Stomach (tissue), 9 donors: ENCODE data around the gene CDPF1. TPM values are rescaled to one million over a fixed set of nuclear protein-coding genes. Genes with fewer than 3 reads are reported as not detected.

Experiments
- DNase-seq, 2 donors: peaks; one replicate each; pipeline versions ENCODE4 v3.0.0 to v3.0.0-alpha.2; 2013 to 2019
- H3K27ac ChIP-seq, 5 donors: fragments of 200-600 bp in 4 of 5; sonication (generic) in 4 of 5; one replicate each; pipeline ENCODE4 v1.5.1; 2013 to 2019; ENCODE audit warnings: mild to moderate bottlenecking in 1 of 5, moderate library complexity in 1 of 5
- H3K27me3 ChIP-seq, 3 donors: fragments of 200-600 bp; sonication (generic); one replicate each; pipeline ENCODE4 v1.5.1; 2017 to 2019; ENCODE audit warnings: mixed run types in 1 of 3
- H3K36me3 ChIP-seq, 4 donors: fragments of 200-600 bp; sonication (generic); 1 replicate in 3 of 4; 2 replicates in 1 of 4; pipeline ENCODE4 v1.5.1; 2016 to 2019
- H3K4me1 ChIP-seq, 4 donors: fragments of 200-600 bp; sonication (generic); one replicate each; pipeline ENCODE4 v1.5.1; 2016 to 2019
- H3K4me3 ChIP-seq, 4 donors: fragments of 200-600 bp; sonication (generic) in 3 of 4; one replicate each; pipeline ENCODE4 v1.5.1; 2016 to 2019; ENCODE audit warnings: mild to moderate bottlenecking in 1 of 4
- H3K9me3 ChIP-seq, 4 donors: fragments of 200-600 bp; sonication (generic); one replicate each; pipeline ENCODE4 v1.5.1; 2016 to 2019
- EP300 ChIP-seq: sonication (generic); formaldehyde crosslinking; IDR thresholded peaks from one replicate; pipeline ENCODE4 v1.6.1; 2017; ENCODE audit warnings: antibody characterized with exemption
- POLR2A ChIP-seq, 4 donors: fragments of 450-650 bp; IDR thresholded peaks; one replicate each; pipeline ENCODE4 v1.6.1; 2016; ENCODE audit warnings: antibody characterized with exemption in 4 of 4, control low read depth in 2 of 4, mild to moderate bottlenecking in 1 of 4, moderate library complexity in 1 of 4
- POLR2AphosphoS5 ChIP-seq, 3 donors: sonication (generic); formaldehyde crosslinking; IDR thresholded peaks; one replicate each; pipeline ENCODE4 v1.6.1; 2016; ENCODE audit warnings: antibody characterized with exemption in 3 of 3
- WGBS, 5 donors: extraction: QIAGEN DNeasy Blood & Tissue Kit in 3 of 5; methylation state at CpG; one replicate each; pipeline versions ENCODE4 v1.1.5 to v1.1.7; 2013 to 2018; 5-methylcytosine and 5-hydroxymethylcytosine counted together
- intact Hi-C: fragments of 100-400 bp; cut with DNase I; formaldehyde crosslinking; loops from one replicate; pipeline ENCODE4 v1.15.1; 2023; ENCODE audit warnings: low total_unique reads
- polyA plus RNA-seq, 3 donors: library from polyadenylated mRNA; stranded (reverse); fragments of 200-250 nt; gene quantifications; one replicate each; pipeline ENCODE4 v1.2.3, GENCODE V29; 2013
- total RNA-seq, 5 donors: library from RNA; depleted of rRNA; stranded (reverse); fragments of >200 nt; gene quantifications; one replicate each; pipeline versions ENCODE4 v1.1.0 to v1.2.3, GENCODE V29; 2014 to 2016
- TF ChIP-seq, protein P1 (sequence below), 7 experiments: fragments of 450-650 bp in 4 of 7; fragments of 200-600 bp in 3 of 7; sonication (generic) in 3 of 7; IDR thresholded peaks; one replicate each; pipeline ENCODE4 v1.5.1; 2016 to 2019; ENCODE audit warnings: antibody characterized with exemption in 7 of 7, control low read depth in 2 of 7, mild to moderate bottlenecking in 1 of 7
- donor health status: healthy with polysubstance abuse.
- donor health status: Bipolar disorder and iron deficiency.
- donor health status: healthy.

The CDPF1 gene
- total and polyA plus RNA-seq, 8 donors: 7.2 to 24.6 (median 11.6) TPM; not detected in 1

DNA sequence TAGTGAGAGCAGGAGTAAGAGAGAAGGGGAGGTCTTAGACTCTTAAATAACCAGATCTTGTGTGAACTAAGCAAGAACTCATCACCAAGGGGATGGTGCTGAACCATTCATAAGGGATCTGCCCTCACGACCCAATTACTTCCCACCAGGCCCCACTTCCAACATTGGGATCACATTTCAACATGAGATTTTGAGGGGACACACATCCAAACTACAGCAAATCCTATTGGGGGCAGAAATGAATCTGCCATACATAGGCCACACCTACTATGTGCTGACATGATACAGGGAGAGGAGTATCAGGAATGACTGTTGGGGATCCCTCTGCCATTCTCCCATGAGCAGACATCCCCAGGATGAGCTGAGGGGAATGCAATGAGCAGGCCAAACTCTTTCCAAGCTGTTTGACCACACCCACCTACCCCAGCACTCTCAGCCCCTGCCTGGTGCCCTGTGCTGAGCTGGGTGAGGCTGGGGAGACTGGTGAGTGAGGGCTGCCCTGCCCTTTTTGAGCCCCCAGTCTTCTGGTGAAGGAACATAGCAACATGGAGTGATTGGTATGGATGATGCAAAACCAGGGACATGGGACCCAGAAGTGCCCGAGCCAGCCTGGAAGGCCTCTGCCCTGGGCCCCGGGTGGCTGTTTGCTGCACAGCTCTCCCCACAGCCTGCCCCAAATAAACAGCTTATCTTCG, 45.3 kb upstream of the CDPF1 start:
- Histone ChIP-seq H3K4me1 (peaks cover 16 to 26% (median 22%) of the 10 kb centered on the region in 4 donors), H3K36me3 (peaks cover 19 to 37% (median 35%) of the 10 kb centered on the region in 4 donors), H3K27me3 (no peaks in the 10 kb centered on the region), H3K4me3 (peak overlapping the region; percentile 55 to 87 (median 60)), H3K9me3 (peaks cover 0 to 12% (median 5%) of the 10 kb centered on the region in 4 donors), H3K27ac (peak overlapping the region; percentile 90 to 96 (median 91))
- WGBS, 5 donors: 54 to 63% (median 57%) methylated on average over 4 of the region's 4 CpGs
- DNase-seq: no peak
- intact Hi-C loops: no loop called here
- TF ChIP-seq POLR2A (IDR thresholded peaks at IDR 0.05) (no peak), EP300 (no peak), POLR2AphosphoS5 (IDR thresholded peaks at IDR 0.05) (no peak)
- TF ChIP-seq, protein P1, sequence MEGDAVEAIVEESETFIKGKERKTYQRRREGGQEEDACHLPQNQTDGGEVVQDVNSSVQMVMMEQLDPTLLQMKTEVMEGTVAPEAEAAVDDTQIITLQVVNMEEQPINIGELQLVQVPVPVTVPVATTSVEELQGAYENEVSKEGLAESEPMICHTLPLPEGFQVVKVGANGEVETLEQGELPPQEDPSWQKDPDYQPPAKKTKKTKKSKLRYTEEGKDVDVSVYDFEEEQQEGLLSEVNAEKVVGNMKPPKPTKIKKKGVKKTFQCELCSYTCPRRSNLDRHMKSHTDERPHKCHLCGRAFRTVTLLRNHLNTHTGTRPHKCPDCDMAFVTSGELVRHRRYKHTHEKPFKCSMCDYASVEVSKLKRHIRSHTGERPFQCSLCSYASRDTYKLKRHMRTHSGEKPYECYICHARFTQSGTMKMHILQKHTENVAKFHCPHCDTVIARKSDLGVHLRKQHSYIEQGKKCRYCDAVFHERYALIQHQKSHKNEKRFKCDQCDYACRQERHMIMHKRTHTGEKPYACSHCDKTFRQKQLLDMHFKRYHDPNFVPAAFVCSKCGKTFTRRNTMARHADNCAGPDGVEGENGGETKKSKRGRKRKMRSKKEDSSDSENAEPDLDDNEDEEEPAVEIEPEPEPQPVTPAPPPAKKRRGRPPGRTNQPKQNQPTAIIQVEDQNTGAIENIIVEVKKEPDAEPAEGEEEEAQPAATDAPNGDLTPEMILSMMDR (IDR thresholded peaks at IDR 0.05): no peak

DNA sequence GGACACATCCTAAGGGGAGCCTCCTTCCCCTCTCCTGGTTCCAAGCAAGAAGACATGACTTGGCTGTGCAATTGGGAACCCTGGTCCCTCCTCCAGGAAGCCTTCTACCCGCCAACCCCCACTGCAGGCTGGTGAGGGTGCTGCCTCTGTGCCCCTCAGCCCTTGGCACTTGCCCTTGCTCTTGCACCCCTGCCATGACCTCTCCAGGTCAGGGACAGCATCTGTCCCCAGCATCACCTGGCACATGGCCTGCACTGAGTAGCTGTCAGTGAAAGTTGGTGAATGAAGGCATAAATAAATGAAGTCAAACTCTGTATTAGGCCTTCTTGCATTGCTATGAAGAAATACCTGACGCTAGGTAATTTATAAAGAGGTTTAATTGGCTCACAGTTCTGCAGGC, 44.7 kb upstream of the CDPF1 start:
- WGBS, 5 donors: 85 to 97% (median 93%) methylated on average over 2 of the region's 2 CpGs
- TF ChIP-seq POLR2AphosphoS5 (IDR thresholded peaks at IDR 0.05): no peak
- TF ChIP-seq, protein P1 (IDR thresholded peaks at IDR 0.05): no peak
- Histone ChIP-seq H3K36me3 (peaks cover 22 to 43% (median 42%) of the 10 kb centered on the region in 4 donors), H3K9me3 (peaks cover 0 to 12% (median 5%) of the 10 kb centered on the region in 4 donors), H3K27me3 (no peaks in the 10 kb centered on the region), H3K4me3 (no peak overlapping the region), H3K4me1 (peaks cover 16 to 26% (median 22%) of the 10 kb centered on the region in 4 donors), H3K27ac (no peak overlapping the region)
- DNase-seq: no peak
- intact Hi-C loops: no loop called here

DNA sequence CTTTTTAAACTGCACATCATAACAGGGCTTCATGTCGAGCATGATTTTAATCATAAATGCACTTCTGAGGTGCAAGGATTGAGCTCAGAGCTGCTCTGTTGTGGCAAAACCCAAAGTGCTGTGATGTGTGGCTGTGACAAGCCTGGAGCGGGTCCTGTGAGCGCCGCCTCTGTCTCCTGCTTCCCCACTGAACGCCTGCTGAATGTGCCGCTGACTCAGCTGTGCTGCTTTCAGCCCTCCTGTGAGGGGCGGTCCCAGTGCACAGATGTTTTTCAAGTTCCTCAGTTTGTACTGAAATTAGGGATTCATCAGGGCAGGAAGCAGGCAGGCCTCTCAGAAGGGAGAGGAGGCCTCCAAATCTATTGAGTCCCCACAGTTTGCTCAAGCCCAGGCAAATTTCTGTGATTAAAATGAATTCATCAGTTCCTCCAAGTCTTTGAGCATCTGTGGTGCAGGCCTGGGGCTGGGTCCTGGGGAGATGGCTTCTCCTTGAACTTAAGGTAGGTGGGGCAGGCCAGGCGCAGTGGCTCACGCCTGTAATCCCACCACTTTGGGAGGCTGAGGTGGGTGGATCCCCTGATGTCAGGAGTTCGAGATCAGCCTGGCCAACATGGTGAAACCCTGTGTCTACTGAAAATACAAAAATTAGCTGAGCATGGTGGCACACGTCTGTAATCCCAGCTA, 43.6 kb upstream of the CDPF1 start:
- Histone ChIP-seq H3K4me1 (peaks cover 16 to 29% (median 24%) of the 10 kb centered on the region in 4 donors), H3K27me3 (no peaks in the 10 kb centered on the region), H3K4me3 (no peak overlapping the region), H3K27ac (peak overlapping the region in 1 of 5 donors; percentile 37), H3K9me3 (peaks cover 0 to 12% (median 5%) of the 10 kb centered on the region in 4 donors), H3K36me3 (peaks cover 25 to 54% (median 52%) of the 10 kb centered on the region in 4 donors)
- WGBS, 5 donors: 73 to 88% (median 83%) methylated on average over 7 to 11 of the region's 11 CpGs
- peak in 1 of 2 donors; percentile 54 for DNase-seq
- TF ChIP-seq, protein P1 (IDR thresholded peaks at IDR 0.05): no peak
- TF ChIP-seq EP300 (no peak), POLR2AphosphoS5 (IDR thresholded peaks at IDR 0.05) (no peak), POLR2A (IDR thresholded peaks at IDR 0.05) (no peak)
- intact Hi-C loops: no loop called here

DNA sequence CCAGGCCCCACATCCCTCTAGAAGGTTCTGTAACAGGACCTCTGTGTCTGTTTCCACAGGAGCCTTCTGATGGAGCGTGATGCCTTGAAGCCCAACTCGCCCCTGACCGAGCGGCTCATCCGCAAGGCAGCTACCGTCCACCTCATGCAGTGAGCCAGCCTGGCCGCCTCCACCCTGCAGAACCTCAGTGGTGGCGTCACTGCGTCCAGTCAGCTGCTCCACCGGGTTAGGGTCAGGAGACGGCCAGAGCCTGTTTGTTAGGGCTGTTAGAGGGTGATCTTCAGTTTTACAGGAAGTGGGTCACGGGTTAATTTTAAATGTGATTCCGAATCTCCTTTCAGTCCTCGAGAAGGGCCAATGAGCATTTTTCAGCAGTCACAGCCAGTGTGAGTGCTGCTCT, 42.6 kb upstream of the CDPF1 start:
- intact Hi-C loops: no loop called here
- peaks cover 16 to 32% (median 26%) of the 10 kb centered on the region in 4 donors for H3K4me1 ChIP-seq
- DNase-seq: no peak
- TF ChIP-seq POLR2A (IDR thresholded peaks at IDR 0.05) (no peak), EP300 (no peak), POLR2AphosphoS5 (IDR thresholded peaks at IDR 0.05) (no peak)
- TF ChIP-seq, protein P1 (IDR thresholded peaks at IDR 0.05): no peak
- peaks cover 30 to 64% (median 62%) of the 10 kb centered on the region in 4 donors for H3K36me3 ChIP-seq
- WGBS, 5 donors: 82 to 94% (median 89%) methylated on average over 14 of the region's 14 CpGs
- peaks cover 0 to 12% (median 5%) of the 10 kb centered on the region in 4 donors for H3K9me3 ChIP-seq
- H3K4me3 ChIP-seq: no peak overlapping the region
- H3K27me3 ChIP-seq: no peaks in the 10 kb centered on the region
- H3K27ac ChIP-seq: peak overlapping the region in 3 of 5 donors; percentile 8 to 37 (median 10)
